Hepatocyte (in vitro differentiated cells): ENCODE results near the gene SELENOI.

Experiments
- EZH2 ChIP-seq: fragments of 200-600 bp; sonication (generic); IDR thresholded peaks from 2 replicates; pipeline ENCODE4 v1.6.1; 2016; ENCODE audit warnings: antibody characterized with exemption, mild to moderate bottlenecking, borderline replicate concordance
- EZH2phosphoT487 ChIP-seq: fragments of 200-600 bp; sonication (generic); IDR thresholded peaks from one replicate; pipeline ENCODE4 v1.6.1; 2018; ENCODE audit warnings: antibody characterized with exemption, mild to moderate bottlenecking, low read depth, moderate library complexity; ENCODE audit not compliant: unreplicated experiment, severe bottlenecking
- TF ChIP-seq, protein P1 (sequence below): fragments of 200-600 bp; sonication (generic); IDR thresholded peaks from 2 replicates; pipeline ENCODE4 v1.5.1; 2016; ENCODE audit warnings: antibody characterized with exemption, mild to moderate bottlenecking; ENCODE audit not compliant: poor library complexity

DNA sequence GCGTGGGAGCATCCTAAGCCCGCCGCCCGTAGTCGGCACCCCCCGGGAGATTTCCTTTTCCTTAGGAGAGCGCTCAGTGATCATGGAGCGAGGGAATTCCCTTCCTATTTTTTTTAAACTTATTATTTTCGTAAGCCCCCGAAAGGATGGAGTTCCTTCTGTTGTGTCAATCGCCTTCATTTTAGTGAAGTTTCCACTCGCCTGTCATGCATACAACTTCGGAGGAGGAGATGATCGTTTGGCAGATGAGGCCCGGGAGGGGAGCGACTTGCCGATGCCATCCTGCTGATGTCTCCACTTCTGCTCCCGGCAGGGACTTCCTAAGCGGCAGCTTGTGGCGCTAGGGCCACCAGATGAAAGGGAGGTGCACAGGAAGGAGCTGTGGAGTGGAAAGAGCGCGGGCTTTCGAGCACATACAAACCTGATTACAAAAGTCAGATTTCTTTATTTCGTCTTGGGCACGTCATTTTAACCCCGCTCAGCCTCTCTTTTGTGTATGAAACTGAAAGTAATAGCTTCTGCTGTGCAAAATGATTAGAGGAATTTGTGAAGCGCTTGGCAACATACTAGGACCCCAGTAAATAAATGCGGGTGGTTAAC, 611 bp downstream of the SELENOI start, which contains the start of gene ADGRF3:
- TF ChIP-seq, protein P1, sequence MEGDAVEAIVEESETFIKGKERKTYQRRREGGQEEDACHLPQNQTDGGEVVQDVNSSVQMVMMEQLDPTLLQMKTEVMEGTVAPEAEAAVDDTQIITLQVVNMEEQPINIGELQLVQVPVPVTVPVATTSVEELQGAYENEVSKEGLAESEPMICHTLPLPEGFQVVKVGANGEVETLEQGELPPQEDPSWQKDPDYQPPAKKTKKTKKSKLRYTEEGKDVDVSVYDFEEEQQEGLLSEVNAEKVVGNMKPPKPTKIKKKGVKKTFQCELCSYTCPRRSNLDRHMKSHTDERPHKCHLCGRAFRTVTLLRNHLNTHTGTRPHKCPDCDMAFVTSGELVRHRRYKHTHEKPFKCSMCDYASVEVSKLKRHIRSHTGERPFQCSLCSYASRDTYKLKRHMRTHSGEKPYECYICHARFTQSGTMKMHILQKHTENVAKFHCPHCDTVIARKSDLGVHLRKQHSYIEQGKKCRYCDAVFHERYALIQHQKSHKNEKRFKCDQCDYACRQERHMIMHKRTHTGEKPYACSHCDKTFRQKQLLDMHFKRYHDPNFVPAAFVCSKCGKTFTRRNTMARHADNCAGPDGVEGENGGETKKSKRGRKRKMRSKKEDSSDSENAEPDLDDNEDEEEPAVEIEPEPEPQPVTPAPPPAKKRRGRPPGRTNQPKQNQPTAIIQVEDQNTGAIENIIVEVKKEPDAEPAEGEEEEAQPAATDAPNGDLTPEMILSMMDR, result no peak
- TF ChIP-seq EZH2, result no peak
- TF ChIP-seq EZH2phosphoT487, result no peak
